Measurements from ENCODE around the gene ADAM12.

ADAM12 gene

DNA sequence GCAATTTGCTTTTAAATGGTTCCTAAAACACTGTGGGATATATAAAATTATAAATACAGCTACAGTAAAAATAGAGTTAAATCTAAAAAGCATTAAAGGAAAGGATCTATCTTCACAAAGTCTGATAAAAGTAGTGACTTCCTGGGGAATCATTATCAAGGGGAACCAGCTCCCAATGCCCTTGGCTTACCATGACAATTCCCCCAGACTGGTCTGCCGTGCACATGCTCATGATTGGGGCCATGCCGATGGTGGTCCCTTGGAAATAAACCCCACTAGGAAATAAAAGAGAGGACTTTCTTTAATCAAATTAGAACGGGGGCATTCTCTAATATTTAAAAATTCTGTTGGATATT, 290.1 kb downstream of the ADAM12 start:
- Histone ChIP-seq H3K27me3 (replicated peaks; ENCODE audit: insufficient read depth, low read length) (0 out of 2 replicates have a peak, but pooled peaks cover 7% of the 10 kb centered on the region), H4K20me1 (ENCODE audit: insufficient read depth, low read length) (no peaks in the 10 kb centered on the region), H3F3A (ENCODE audit: insufficient read depth, low read length) (no peaks in the 10 kb centered on the region), H3K9ac (ENCODE audit: low read length) (no peak overlapping the region), H3K27ac (ENCODE audit: low read length) (no peak overlapping the region), H3K4me1 (ENCODE audit: low read length) (no peaks in the 10 kb centered on the region), H3K79me2 (ENCODE audit: low read length) (no peaks in the 10 kb centered on the region), H3K9me2 (replicated peaks; ENCODE audit: insufficient read depth, low read length) (no peaks in the 10 kb centered on the region), H3K4me2 (ENCODE audit: low read depth, low read length) (no peak overlapping the region), H2AFZ (ENCODE audit: low read length) (no peak overlapping the region), H3K9me3 (replicated peaks; ENCODE audit: insufficient read depth, low read length) (no peaks in the 10 kb centered on the region), H3K4me3 (ENCODE audit: low read length) (no peak overlapping the region), H3K36me3 (replicated peaks; ENCODE audit: insufficient read depth, low read length) (no peaks in the 10 kb centered on the region)
- TF ChIP-seq EZH2phosphoT487 (IDR thresholded peaks at IDR 0.05; ENCODE audit: low read length) (no peak), EZH2 (optimal IDR thresholded peaks at IDR 0.05; ENCODE audit: low read depth, low read length) (no peak)
- DNase-seq: no peak

DNA sequence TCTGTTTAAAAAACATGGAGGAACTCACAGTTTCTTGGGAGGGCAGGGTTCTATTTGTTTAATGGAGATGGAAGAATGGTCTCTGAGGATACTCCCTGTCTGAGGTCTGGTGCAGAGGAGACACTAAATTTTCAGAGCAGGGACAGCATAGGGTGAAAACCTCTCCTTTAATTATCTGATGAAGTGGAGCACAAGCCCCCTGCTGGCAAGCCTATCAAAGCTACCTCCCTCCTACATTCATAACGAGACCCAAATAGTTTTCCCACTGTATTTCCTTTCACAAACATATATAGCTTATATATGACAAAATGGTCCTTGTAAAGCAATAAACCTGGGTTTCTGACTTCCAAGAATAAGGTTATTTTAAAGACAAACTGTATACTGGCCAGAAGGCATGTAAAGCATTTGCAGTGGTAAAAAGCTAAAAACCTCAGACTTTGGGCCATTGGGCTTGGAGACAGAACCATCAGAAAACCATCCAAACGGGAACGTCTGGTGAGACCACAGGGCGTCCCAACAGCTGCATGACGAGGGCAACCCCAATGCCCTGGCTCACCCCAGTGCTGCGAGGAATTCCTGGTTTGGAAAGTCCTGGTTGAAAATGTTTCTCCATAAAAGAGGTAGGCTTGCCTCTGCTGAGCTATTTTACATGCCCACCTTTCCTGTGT, 290.6 kb downstream of the ADAM12 start:
- Histone ChIP-seq H4K20me1 (ENCODE audit: insufficient read depth, low read length) (no peaks in the 10 kb centered on the region), H3K79me2 (ENCODE audit: low read length) (no peaks in the 10 kb centered on the region), H3K9me2 (replicated peaks; ENCODE audit: insufficient read depth, low read length) (no peaks in the 10 kb centered on the region), H3K9ac (ENCODE audit: low read length) (no peak overlapping the region), H3K4me3 (ENCODE audit: low read length) (no peak overlapping the region), H3K9me3 (replicated peaks; ENCODE audit: insufficient read depth, low read length) (no peaks in the 10 kb centered on the region), H3K27ac (ENCODE audit: low read length) (no peak overlapping the region), H3K4me1 (ENCODE audit: low read length) (no peaks in the 10 kb centered on the region), H3K36me3 (replicated peaks; ENCODE audit: insufficient read depth, low read length) (no peaks in the 10 kb centered on the region), H3K27me3 (replicated peaks; ENCODE audit: insufficient read depth, low read length) (0 out of 2 replicates have a peak, but pooled peaks cover 7% of the 10 kb centered on the region), H3F3A (ENCODE audit: insufficient read depth, low read length) (no peaks in the 10 kb centered on the region), H2AFZ (ENCODE audit: low read length) (no peak overlapping the region), H3K4me2 (ENCODE audit: low read depth, low read length) (no peak overlapping the region)
- DNase-seq: no peak
- no peak for TF ChIP-seq EZH2 (optimal IDR thresholded peaks at IDR 0.05; ENCODE audit: low read depth, low read length)
- no peak for TF ChIP-seq EZH2phosphoT487 (IDR thresholded peaks at IDR 0.05; ENCODE audit: low read length)
- TF ChIP-seq, protein P1, sequence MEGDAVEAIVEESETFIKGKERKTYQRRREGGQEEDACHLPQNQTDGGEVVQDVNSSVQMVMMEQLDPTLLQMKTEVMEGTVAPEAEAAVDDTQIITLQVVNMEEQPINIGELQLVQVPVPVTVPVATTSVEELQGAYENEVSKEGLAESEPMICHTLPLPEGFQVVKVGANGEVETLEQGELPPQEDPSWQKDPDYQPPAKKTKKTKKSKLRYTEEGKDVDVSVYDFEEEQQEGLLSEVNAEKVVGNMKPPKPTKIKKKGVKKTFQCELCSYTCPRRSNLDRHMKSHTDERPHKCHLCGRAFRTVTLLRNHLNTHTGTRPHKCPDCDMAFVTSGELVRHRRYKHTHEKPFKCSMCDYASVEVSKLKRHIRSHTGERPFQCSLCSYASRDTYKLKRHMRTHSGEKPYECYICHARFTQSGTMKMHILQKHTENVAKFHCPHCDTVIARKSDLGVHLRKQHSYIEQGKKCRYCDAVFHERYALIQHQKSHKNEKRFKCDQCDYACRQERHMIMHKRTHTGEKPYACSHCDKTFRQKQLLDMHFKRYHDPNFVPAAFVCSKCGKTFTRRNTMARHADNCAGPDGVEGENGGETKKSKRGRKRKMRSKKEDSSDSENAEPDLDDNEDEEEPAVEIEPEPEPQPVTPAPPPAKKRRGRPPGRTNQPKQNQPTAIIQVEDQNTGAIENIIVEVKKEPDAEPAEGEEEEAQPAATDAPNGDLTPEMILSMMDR (IDR thresholded peaks at IDR 0.05; ENCODE audit: low read length): no peak

DNA sequence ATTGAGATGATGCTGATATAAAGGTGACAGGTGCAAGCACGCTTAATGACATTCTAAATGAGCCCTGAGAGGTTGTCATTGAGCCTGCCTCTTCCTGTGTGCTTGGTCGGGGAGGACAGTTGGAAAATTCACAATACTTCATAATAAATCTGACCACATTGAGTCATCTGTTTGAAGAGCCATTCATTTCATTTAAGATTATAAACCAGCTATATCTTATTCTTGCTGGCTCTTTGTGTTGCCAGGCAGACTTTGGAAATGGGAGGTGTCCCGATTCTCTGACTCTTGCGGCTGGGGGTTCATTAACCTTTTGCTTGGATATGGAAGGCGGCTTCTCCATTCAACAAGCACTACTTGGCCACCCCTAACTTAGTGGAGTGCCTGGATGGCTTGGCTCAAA, 293.7 kb downstream of the ADAM12 start:
- DNase-seq: no peak
- H3K9me2 ChIP-seq (replicated peaks; ENCODE audit: insufficient read depth, low read length): no peaks in the 10 kb centered on the region
- no peaks in the 10 kb centered on the region for H3F3A ChIP-seq (ENCODE audit: insufficient read depth, low read length)
- H2AFZ ChIP-seq (ENCODE audit: low read length): no peak overlapping the region
- H3K79me2 ChIP-seq (ENCODE audit: low read length): no peaks in the 10 kb centered on the region
- no peak overlapping the region for H3K27ac ChIP-seq (ENCODE audit: low read length)
- TF ChIP-seq EZH2 (optimal IDR thresholded peaks at IDR 0.05; ENCODE audit: low read depth, low read length): no peak
- TF ChIP-seq, protein P1 (IDR thresholded peaks at IDR 0.05; ENCODE audit: low read length): no peak
- TF ChIP-seq EZH2phosphoT487 (IDR thresholded peaks at IDR 0.05; ENCODE audit: low read length): no peak
- no peaks in the 10 kb centered on the region for H3K36me3 ChIP-seq (replicated peaks; ENCODE audit: insufficient read depth, low read length)
- no peaks in the 10 kb centered on the region for H4K20me1 ChIP-seq (ENCODE audit: insufficient read depth, low read length)
- H3K9ac ChIP-seq (ENCODE audit: low read length): no peak overlapping the region
- no peak overlapping the region for H3K4me2 ChIP-seq (ENCODE audit: low read depth, low read length)
- H3K27me3 ChIP-seq (replicated peaks; ENCODE audit: insufficient read depth, low read length): 0 out of 2 replicates have a peak, but pooled peaks cover 3% of the 10 kb centered on the region
- no peaks in the 10 kb centered on the region for H3K9me3 ChIP-seq (replicated peaks; ENCODE audit: insufficient read depth, low read length)
- no peaks in the 10 kb centered on the region for H3K4me1 ChIP-seq (ENCODE audit: low read length)
- no peak overlapping the region for H3K4me3 ChIP-seq (ENCODE audit: low read length)
